DMS53 (cell line): Measurements from ENCODE around the gene SLC25A1.
"Not testable (repeated sequence)": the region's sequence is repeated elsewhere in the genome, so short reads cannot be mapped to it uniquely, and the experiment has no call there.

ENCODE experiments used
- DNase-seq: peaks from one replicate; lab custom pipeline; 2025; lab: John Stamatoyannopoulos, UW

Gene SLC25A1

GRCh38 chr22:19166421-19166820 is 12.1 kb downstream of the SLC25A1 start:
- no peak for DNase-seq

GRCh38 chr22:19164425-19164824 is 14.1 kb downstream of the SLC25A1 start:
- DNase-seq: no peak

- DNase-seq: not testable (repeated sequence)
Measured at GRCh38 chr22:19158649-19159048, 19.9 kb downstream of the SLC25A1 start.

- DNase-seq: not testable (repeated sequence)
Measured at GRCh38 chr22:19156109-19156508, 22.4 kb downstream of the SLC25A1 start.

GRCh38 chr22:19152942-19153883 is 25.3 kb downstream of the SLC25A1 start:
- DNase-seq: no peak

- DNase-seq: no peak
Measured at GRCh38 chr22:19151329-19152191, 27.0 kb downstream of the SLC25A1 start.

GRCh38 chr22:19150482-19151328 is 27.8 kb downstream of the SLC25A1 start:
- no peak for DNase-seq

- no peak for DNase-seq
Measured at GRCh38 chr22:19149991-19150390, 28.5 kb downstream of the SLC25A1 start, which contains the start of gene GSC2. Gene GSC2 (minus strand): TSS chr22:19150292. CDS start chr22:19150283, 9 bp downstream.

GRCh38 chr22:19149047-19149883 is 29.3 kb downstream of the SLC25A1 start:
- peak; percentile 40 for DNase-seq

- DNase-seq: no peak
Measured at GRCh38 chr22:19148417-19149046, 30.0 kb downstream of the SLC25A1 start.

GRCh38 chr22:19147195-19147780 is 31.2 kb downstream of the SLC25A1 start:
- DNase-seq: no peak

GRCh38 chr22:19146215-19146968 is 32.1 kb downstream of the SLC25A1 start:
- peak; percentile 5 for DNase-seq

- DNase-seq: no peak
Measured at GRCh38 chr22:19143967-19144400, 34.6 kb downstream of the SLC25A1 start.

- no peak for DNase-seq
Measured at GRCh38 chr22:19143212-19143611, 35.3 kb downstream of the SLC25A1 start.

- DNase-seq: no peak
Measured at GRCh38 chr22:19142394-19142793, 36.1 kb downstream of the SLC25A1 start.

GRCh38 chr22:19139974-19140373 is 38.6 kb downstream of the SLC25A1 start:
- DNase-seq: no peak

- DNase-seq: no peak
Measured at GRCh38 chr22:19139001-19139356, 39.6 kb downstream of the SLC25A1 start.

- DNase-seq: no peak
Measured at GRCh38 chr22:19138217-19139000, 40.1 kb downstream of the SLC25A1 start.
